ENCODE results near the gene TGM5. TPM values are rescaled to one million over a fixed set of nuclear protein-coding genes. Genes with fewer than 3 reads are reported as not detected.

Gene TGM5
- total RNA-seq, 1 experiment from 2014 or later: not detected

DNA sequence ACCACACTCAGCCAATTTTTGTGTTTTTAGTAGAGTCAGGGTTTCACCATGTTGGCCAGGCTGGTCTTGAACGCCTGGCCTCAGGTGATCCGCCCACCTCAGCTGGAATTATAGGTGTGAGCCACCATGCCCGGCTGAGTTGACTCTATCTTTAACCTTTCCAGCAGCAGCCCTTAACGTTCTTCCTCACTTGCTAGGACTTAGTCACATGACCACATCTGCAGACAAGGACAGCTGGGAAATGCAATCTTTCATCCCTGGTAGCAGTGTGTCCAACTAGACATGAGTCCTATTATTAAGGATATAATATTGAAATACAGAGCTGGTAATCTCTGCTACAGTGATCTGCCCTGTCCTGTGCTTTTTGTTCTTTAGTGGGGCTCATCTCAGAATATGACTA lies 45.6 kb upstream of the TGM5 start:
- DNase-seq (ENCODE audit: low spot score) (no peak), ATAC-seq (no peak)
- Mint-ChIP-seq H3K4me3 (no peak overlapping the region), H3K9me3 (no peaks in the 10 kb centered on the region), H3K27ac (no peak overlapping the region), H3K36me3 (no peaks in the 10 kb centered on the region), H3K27me3 (ENCODE audit: low read depth) (peaks cover 14% of the 10 kb centered on the region), H3K4me1 (0 out of 2 replicates have a peak, but pooled peaks cover 3% of the 10 kb centered on the region)
- TF ChIP-seq GTF2I (CRISPR knock-in tag; conservative IDR thresholded peaks at IDR 0.05) (no peak), ZNF396 (CRISPR knock-in tag; IDR thresholded peaks at IDR 0.05; ENCODE audit: borderline replicate concordance) (no peak), ZNF219 (CRISPR knock-in tag; IDR thresholded peaks at IDR 0.05; ENCODE audit: borderline replicate concordance) (no peak), TEAD4 (CRISPR knock-in tag; IDR thresholded peaks at IDR 0.05) (no peak), ELF4 (CRISPR knock-in tag; IDR thresholded peaks at IDR 0.05; ENCODE audit: low read depth) (no peak), CREM (CRISPR knock-in tag; IDR thresholded peaks at IDR 0.05) (no peak), GRHL2 (CRISPR knock-in tag; IDR thresholded peaks at IDR 0.05; ENCODE audit: insufficient replicate concordance, severe bottlenecking) (no peak), ARID4B (CRISPR knock-in tag; IDR thresholded peaks at IDR 0.05; ENCODE audit: borderline replicate concordance) (no peak), ZNF317 (CRISPR knock-in tag; IDR thresholded peaks at IDR 0.05; ENCODE audit: borderline replicate concordance, low read depth) (no peak), ZMAT4 (CRISPR knock-in tag; IDR thresholded peaks at IDR 0.05) (no peak), IRF2 (CRISPR knock-in tag; IDR thresholded peaks at IDR 0.05; ENCODE audit: borderline replicate concordance, low read depth) (no peak), E2F4 (CRISPR knock-in tag; IDR thresholded peaks at IDR 0.05; ENCODE audit: borderline replicate concordance, low read depth) (no peak), FOXP1 (CRISPR knock-in tag; IDR thresholded peaks at IDR 0.05; ENCODE audit: borderline replicate concordance) (no peak), ZBTB43 (CRISPR knock-in tag; IDR thresholded peaks at IDR 0.05) (no peak), FOXP4 (CRISPR knock-in tag; IDR thresholded peaks at IDR 0.05) (no peak)
- TF ChIP-seq, protein P1, sequence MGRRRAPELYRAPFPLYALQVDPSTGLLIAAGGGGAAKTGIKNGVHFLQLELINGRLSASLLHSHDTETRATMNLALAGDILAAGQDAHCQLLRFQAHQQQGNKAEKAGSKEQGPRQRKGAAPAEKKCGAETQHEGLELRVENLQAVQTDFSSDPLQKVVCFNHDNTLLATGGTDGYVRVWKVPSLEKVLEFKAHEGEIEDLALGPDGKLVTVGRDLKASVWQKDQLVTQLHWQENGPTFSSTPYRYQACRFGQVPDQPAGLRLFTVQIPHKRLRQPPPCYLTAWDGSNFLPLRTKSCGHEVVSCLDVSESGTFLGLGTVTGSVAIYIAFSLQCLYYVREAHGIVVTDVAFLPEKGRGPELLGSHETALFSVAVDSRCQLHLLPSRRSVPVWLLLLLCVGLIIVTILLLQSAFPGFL (CRISPR knock-in tag; IDR thresholded peaks at IDR 0.05; ENCODE audit: borderline replicate concordance): no peak
- POLR2A ChIA-PET: no interaction called here
- CTCF ChIA-PET: interaction anchor here (1.0 kb wide), 1 partner anchor 203 kb away, joined by 3 read pairs; no protein-coding TSS in a partner anchor

Measured in WTC11 (cell line).